ENCODE measurements around the gene SLC25A47. TPM values are rescaled to one million over a fixed set of nuclear protein-coding genes. Genes with fewer than 3 reads are reported as not detected.

SLC25A47 gene
- total and polyA plus RNA-seq, 8 donors, result 0.07 to 0.28 (median 0.12) TPM; not detected in 4

DNA sequence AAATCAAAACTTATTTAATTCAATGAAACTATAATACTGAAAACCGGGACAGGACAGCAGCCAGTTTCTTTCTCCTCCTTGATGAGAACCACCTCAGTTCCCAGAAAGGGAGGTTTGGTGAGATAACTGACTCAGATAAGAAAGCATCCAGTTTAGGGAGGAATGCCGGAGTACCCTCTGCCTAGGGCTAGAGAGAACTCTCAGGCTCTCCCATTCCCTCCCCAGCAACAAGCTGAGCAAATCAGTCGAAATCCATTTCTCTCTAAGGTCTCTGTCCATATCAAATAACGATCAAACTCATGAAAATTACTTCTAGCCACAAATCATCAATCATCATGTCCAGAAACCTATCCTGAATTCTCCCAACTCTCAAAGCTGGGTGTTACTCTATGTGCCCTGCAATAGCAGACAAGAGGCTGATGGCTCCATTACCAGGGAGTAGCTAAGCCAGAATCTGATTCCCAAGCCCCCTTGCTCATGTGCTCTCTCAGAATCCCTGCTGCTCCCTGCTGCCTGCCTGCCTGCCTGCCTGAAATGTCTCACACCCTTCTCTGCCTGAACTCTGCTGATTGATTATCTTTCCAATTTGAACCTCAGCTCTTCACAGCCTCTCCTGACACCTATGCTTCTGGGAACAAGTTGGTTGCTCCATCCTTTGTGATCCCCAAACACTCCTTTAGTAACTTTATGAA is 49.4 kb downstream of the SLC25A47 start:
- intact Hi-C loops (cut with DNase I), result loop anchor here in 1 of 3 donors (10.0 kb wide), 1 partner anchor 88 kb away; no protein-coding TSS in a partner anchor
- DNase-seq, result no peak
- TF ChIP-seq, protein P1, sequence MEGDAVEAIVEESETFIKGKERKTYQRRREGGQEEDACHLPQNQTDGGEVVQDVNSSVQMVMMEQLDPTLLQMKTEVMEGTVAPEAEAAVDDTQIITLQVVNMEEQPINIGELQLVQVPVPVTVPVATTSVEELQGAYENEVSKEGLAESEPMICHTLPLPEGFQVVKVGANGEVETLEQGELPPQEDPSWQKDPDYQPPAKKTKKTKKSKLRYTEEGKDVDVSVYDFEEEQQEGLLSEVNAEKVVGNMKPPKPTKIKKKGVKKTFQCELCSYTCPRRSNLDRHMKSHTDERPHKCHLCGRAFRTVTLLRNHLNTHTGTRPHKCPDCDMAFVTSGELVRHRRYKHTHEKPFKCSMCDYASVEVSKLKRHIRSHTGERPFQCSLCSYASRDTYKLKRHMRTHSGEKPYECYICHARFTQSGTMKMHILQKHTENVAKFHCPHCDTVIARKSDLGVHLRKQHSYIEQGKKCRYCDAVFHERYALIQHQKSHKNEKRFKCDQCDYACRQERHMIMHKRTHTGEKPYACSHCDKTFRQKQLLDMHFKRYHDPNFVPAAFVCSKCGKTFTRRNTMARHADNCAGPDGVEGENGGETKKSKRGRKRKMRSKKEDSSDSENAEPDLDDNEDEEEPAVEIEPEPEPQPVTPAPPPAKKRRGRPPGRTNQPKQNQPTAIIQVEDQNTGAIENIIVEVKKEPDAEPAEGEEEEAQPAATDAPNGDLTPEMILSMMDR (IDR thresholded peaks at IDR 0.05), result no peak
- Histone ChIP-seq H3K27me3 (no peaks in the 10 kb centered on the region), H3K27ac (no peak overlapping the region), H3K9me3 (no peaks in the 10 kb centered on the region), H3K4me1 (peaks cover 0 to 20% (median 5%) of the 10 kb centered on the region in 3 donors), H3K36me3 (peaks cover 0 to 4% (median 0%) of the 10 kb centered on the region in 3 donors), H3K4me3 (no peak overlapping the region)
- 70 to 76% methylated on average over 4 of the region's 4 CpGs for WGBS, 2 donors
- no peak for FAIRE-seq
- ATAC-seq, result no peak

DNA sequence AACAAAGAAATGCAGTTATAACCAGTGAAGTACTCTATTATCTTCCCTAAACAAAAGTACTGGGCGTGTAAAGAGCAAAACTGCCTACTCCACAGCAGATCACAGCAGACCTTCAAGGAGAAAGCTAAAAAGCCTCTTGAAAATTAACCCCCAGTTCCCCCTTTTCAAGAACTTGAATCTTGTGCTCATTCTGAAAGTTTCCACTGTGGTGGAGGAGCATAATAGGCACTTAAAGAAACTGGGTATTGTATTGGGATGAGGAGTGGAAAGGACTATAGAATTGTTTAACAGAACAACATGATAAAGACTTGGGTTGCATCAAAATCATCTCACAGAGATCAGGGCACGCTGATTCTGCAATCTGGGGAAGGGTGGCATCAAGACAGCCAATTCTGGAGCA is 51.1 kb downstream of the SLC25A47 start:
- intact Hi-C loops (cut with DNase I), result loop anchor here in 1 of 3 donors (10.0 kb wide), 1 partner anchor 89 kb away; no protein-coding TSS in a partner anchor
- no peak for ATAC-seq
- H3K4me3 ChIP-seq, result peak overlapping the region in 1 of 4 donors; percentile 90
- no peaks in the 10 kb centered on the region for H3K9me3 ChIP-seq
- WGBS, 2 donors, result 69 to 79% methylated on average over 2 of the region's 2 CpGs
- H3K27me3 ChIP-seq, result no peaks in the 10 kb centered on the region
- no peak overlapping the region for H3K27ac ChIP-seq
- no peaks in the 10 kb centered on the region for H3K36me3 ChIP-seq
- TF ChIP-seq, protein P1 (IDR thresholded peaks at IDR 0.05), result no peak
- no peak for DNase-seq
- no peak for FAIRE-seq
- peaks cover 0 to 25% (median 5%) of the 10 kb centered on the region in 3 donors for H3K4me1 ChIP-seq

DNA sequence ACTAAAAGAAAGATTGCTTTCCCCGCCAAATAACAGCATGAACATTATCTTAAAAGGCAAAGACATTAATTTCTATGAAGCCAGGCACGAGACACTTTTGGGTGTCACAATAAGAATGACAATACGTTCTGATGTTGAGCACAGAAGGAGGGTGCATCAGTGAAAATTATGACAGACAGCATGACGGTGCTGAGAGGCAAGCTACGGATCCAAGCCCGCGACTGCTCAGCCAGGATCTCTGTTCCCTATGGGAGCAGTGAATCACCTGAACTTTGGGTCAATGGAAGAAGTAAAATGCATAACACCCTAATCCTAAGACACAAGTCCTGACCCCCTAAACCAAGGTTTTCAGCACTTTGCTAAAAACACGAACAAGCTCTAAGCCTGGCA is 51.7 kb downstream of the SLC25A47 start:
- Histone ChIP-seq H3K27ac (peak overlapping the region in 2 of 4 donors; percentile 81 to 89), H3K36me3 (no peaks in the 10 kb centered on the region), H3K4me1 (peaks cover 0 to 25% (median 5%) of the 10 kb centered on the region in 3 donors), H3K9me3 (no peaks in the 10 kb centered on the region), H3K4me3 (peak overlapping the region in 2 of 4 donors; percentile 83 to 90), H3K27me3 (no peaks in the 10 kb centered on the region)
- 70 to 79% methylated on average over 8 of the region's 8 CpGs for WGBS, 2 donors
- FAIRE-seq (no peak), DNase-seq (no peak), ATAC-seq (no peak)
- TF ChIP-seq, protein P1 (IDR thresholded peaks at IDR 0.05), result no peak
- intact Hi-C loops (cut with DNase I), result loop anchor here in 2 of 3 donors (5.0 to 10.0 kb wide), 2 partner anchors 90 to 103 kb away; no protein-coding TSS in a partner anchor

DNA sequence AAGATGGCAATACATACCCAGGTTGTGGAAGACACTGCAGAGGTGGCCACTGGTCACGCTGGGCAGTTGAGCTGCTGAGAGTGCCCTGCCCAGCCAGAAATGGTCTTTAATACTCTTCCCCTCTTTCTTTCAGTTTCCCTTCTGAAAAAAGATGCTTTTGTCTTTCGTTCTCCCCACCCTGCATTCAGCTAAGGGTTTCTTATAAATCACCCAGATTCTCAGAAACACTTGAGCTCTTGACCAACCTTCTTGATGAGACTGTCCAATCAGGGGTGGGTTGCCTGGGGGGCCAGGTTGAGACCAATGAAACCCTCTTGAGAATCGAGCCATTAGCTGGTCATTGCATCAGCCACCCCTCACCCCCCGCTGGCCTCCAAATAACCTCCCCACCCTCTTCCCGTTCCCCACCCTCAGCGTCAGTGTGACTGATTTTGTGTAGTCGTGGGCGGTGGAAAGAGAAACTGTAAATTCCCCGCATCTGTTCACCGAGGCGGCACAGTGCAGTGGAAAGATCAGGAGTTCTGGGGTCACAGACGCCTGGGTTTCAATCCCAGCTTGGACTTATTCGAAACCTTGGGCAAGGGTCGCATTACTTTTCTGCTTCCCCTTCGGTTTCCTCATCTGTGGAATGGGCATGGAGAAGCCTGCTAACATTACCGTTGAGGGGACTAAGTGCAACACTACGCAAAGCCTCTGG is 52.3 kb downstream of the SLC25A47 start:
- no peak for FAIRE-seq

More for the DNA sequence above, 52.3 kb downstream of the SLC25A47 start:
- intact Hi-C loops (cut with DNase I), result loop anchor here in 2 of 3 donors (5.0 to 10.0 kb wide), 2 partner anchors 91 to 103 kb away; no protein-coding TSS in a partner anchor
- DNase-seq (peak in 4 of 6 donors; percentile 34 to 60 (median 48)), ATAC-seq (peak in 3 of 4 donors; percentile 6 to 50 (median 30))
- peaks cover 0 to 25% (median 5%) of the 10 kb centered on the region in 3 donors for H3K4me1 ChIP-seq
- peak overlapping the region; percentile 82 to 90 (median 84) for H3K4me3 ChIP-seq
- H3K27me3 ChIP-seq, result no peaks in the 10 kb centered on the region
- peak overlapping the region; percentile 63 to 89 (median 72) for H3K27ac ChIP-seq
- whole genome bisulfite sequencing, 2 donors, result 3 to 5% methylated on average over 17 of the region's 17 CpGs
- TF ChIP-seq, protein P1 (IDR thresholded peaks at IDR 0.05), result no peak
- H3K36me3 ChIP-seq, result no peaks in the 10 kb centered on the region
- no peaks in the 10 kb centered on the region for H3K9me3 ChIP-seq
